HG03064 (cell line): ENCODE results near the gene SERINC3.

Experiments
- ATAC-seq: cut with Tn5 transposase; IDR thresholded peaks from one replicate; pipeline ENCODE4 v1.9.1; 2021; ENCODE audit warnings: low read depth; ENCODE audit not compliant: unreplicated experiment

Gene SERINC3

DNA sequence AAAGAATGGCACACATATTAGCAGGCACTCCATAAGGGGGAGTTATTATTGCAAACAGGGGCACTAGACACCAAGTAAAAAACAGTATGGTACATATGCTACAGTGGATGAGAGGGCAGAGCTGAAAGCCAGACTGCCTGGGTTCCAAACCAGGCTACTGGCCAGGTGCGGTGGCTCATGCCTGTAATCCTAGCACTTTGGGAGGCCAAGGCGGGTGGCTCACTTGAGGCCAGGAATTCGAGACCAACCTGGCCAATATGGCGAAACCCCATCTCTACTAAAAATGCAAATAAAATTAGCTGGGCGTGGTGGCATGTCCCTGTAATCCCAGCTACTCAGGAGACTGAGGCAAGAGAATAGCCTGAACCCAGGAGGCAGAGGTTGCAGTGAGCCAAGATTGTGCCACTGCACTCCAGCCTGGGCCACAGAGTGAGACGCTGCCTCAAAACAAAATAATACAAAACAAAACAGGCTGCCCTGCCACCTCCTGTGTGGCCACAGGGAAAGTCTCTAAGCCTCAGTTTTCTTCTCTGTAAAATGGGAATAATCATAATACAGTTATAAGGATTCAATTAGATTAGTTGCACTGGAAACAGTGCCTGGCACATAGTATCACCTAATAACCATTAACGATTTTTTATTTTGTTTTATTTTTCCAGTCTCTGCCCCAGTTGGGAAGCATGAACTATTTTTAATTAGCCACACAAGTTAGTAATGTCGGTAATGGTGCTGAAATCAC, 53.7 kb downstream of the SERINC3 start:
- ATAC-seq, result no peak

DNA sequence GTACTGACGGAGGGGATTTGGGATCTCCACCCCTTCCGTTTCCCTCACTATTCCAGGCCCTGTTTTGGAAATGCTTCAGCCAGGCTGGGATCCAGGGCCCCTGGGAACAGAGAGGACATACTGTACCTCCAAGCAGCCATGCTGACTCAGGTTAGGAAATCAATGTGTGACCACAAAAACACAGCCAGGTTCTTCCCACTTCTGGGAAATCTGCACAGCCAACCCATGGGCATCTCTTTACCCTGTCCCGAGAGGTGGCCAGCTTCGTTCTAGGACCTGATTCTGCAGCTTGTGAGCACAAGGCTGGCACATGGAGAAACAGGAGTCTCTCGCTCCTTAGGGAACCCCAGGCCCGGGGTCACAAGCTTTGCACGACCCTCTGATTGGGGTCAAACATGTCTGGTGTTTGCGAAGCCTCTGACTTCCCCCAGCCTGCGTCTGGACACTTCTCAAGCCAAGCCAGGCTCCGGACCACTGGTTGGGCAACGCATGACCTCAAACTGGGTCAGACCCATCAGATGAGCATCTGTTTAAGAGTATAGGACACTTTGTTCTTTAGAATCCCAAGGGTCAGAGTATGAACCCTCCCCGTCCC, 54.5 kb downstream of the SERINC3 start:
- ATAC-seq, result no peak

DNA sequence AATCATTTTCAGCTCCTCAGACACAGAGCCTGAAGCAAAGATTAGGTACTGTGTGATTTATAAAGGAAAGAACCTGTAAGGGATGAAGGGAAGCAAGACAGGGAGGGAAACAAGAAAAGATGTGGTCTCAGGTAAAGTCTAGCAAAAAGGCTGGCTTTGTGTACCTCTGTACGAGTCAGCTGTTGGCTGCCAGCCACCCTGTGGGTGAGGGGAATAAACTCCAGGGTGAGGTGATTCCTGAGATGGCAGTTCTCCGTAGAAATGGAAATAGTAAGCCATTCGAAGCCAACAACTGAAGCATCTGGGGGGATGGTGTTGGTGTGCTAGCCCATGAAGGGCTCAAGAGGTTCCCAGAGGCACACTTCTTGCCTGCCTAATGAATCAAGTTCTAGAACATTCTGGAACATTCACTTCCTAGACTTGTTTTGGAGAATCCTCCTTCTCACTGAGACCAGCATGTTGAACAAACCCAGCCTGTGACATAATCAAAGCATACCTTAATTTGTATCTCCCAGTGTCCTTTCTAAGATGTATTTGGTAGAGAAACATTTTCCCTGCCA, 56.8 kb downstream of the SERINC3 start:
- ATAC-seq, result no peak

DNA sequence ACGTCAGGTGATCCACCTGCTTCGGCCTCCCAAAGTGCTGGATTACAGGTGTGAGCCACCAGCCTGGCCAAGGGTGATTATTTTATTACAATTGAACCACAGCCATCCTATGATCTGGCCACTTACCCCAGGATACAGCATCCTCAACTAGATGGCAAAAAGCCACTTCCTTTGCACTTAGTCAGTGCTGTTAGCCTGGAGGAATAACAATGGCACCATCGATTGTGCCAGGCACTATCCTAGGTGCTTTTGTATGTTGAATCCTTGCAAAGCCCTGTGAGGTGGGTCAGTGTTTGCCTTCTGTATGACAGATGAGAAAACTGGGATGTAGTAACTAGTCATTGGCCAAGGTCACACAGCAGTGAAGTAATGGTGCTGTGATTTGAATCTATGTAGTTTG, 57.4 kb downstream of the SERINC3 start:
- no peak for ATAC-seq

DNA sequence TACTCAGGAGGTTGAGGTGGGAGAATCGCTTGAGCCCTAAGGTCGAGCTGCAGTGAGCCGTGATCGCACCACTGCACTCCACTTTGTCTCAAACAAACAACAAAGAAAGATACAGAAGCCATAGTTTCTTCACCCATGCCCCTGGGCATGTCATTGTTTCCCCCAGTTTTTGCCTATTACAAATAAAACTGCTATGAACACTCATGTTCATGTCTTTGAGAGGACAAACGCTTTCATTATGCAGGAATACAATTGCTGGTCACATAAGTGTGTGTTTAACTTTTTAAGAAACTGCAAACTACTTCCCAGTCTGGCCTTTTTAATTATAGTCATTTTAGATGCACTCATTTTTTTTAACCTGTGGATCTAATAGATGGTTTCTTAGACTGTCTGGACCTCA, 58.4 kb downstream of the SERINC3 start:
- ATAC-seq, result no peak

GRCh38 chr20:44461803-44462174, 60.1 kb downstream of the SERINC3 start:
- no peak for ATAC-seq

GRCh38 chr20:44461142-44461802, 60.6 kb downstream of the SERINC3 start:
- ATAC-seq, result no peak

GRCh38 chr20:44460795-44461141, 61.1 kb downstream of the SERINC3 start:
- no peak for ATAC-seq

GRCh38 chr20:44459271-44459670, 62.6 kb downstream of the SERINC3 start:
- no peak for ATAC-seq

- no peak for ATAC-seq
Observed at GRCh38 chr20:44457016-44457415, 64.9 kb downstream of the SERINC3 start.

DNA sequence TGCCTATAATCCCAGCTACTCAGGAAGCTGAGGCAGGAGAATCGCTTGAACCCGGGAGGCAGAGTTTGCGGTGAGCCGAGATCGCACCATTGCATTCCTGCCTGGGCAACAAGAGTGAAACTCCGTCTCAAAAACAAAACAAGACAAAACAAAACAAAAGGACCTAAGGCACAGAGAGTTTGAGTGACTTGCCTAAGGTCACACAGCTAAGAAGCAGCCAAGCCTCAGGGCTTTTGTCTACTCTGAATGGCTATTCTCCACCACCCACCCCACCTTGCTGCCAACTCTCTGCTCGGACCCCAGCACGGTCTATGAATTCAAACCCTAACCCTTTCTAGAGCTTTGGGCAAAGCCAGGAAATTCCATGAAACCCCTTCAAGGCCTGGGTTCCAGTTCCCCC, 65.3 kb downstream of the SERINC3 start:
- no peak for ATAC-seq

- no peak for ATAC-seq
Observed at GRCh38 chr20:44455126-44455525, 66.7 kb downstream of the SERINC3 start.

- ATAC-seq, result no peak
Observed at GRCh38 chr20:44454306-44454963, 67.4 kb downstream of the SERINC3 start.

GRCh38 chr20:44450903-44451450, 70.9 kb downstream of the SERINC3 start:
- no peak for ATAC-seq

GRCh38 chr20:44450281-44450889, 71.5 kb downstream of the SERINC3 start:
- ATAC-seq, result no peak

- no peak for ATAC-seq
Observed at GRCh38 chr20:44449864-44450263, 72.0 kb downstream of the SERINC3 start.

DNA sequence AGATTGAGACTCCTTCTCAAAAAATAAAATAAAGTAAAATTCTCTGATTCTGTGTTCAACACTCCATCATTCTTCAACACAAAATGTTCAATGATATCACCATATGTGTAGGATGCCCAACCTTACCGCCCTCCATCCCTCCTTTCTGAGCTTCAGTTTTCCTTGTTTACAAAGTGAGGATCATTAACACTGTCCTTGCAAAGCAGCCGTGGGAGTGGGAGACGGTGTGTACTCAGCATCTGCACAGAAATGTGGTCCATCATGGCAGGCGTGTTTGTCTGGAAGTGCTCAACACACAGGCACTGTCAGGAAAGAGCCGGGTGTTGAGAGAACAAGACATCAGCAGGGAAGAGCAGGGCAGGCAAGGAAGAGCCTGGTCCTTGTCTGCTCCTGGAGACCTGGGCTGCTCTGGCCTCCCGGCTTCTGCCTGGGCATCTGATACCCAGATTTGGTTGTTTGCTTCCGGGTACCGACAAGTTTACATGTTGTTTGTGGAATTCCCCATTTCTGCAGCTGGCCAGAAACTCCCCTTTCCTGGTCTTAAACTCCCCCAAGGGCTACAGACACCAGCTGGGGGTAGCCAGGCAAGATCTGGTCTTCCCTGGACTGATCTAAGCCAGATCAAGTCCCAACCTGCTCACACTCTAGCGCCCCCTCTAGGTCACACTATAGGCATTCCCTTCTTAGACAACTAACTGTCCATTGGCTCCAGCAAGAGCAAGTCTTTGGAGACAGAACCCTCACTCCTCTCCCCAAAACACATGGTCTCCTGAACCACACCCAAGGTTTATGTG, 72.9 kb downstream of the SERINC3 start:
- ATAC-seq, result no peak

DNA sequence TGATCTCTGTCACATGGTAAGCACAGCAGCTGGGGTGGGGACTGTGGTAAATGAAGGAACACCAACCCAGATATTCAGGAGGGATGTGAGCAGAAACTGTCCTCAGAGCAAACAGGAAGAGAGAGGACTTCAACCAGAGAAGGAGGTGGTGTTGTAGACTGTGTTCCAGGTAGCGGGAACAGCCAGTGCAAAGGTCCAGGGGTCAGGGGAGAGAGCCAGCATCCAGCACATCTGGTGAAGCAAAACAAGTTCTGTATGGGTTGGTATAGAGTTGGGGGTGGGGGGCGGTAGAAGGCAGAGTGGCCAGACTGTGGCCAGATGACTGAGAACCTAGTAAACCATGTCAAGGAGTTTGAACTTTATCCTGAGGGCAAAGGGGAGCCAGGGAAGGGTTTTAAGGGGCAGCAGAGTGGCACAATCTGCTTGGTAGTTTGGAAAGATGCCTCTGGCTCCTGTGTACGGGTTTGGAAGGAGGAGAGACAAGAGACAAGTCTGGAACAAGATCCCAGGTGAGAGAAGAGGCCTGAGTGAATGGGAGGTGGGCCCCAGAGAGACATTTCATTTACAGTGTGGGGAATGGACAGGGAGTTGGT, 73.9 kb downstream of the SERINC3 start:
- no peak for ATAC-seq
